ENCODE measurements around the gene CACNB2. TPM values are rescaled to one million over a fixed set of nuclear protein-coding genes. Genes with fewer than 3 reads are reported as not detected.
"Not testable (repeated sequence)": the region's sequence is repeated elsewhere in the genome, so short reads cannot be mapped to it uniquely, and the experiment has no call there.

CACNB2 gene
- total RNA-seq, 2 donors from 2014 or later, result 1.9 to 4.6 TPM

DNA sequence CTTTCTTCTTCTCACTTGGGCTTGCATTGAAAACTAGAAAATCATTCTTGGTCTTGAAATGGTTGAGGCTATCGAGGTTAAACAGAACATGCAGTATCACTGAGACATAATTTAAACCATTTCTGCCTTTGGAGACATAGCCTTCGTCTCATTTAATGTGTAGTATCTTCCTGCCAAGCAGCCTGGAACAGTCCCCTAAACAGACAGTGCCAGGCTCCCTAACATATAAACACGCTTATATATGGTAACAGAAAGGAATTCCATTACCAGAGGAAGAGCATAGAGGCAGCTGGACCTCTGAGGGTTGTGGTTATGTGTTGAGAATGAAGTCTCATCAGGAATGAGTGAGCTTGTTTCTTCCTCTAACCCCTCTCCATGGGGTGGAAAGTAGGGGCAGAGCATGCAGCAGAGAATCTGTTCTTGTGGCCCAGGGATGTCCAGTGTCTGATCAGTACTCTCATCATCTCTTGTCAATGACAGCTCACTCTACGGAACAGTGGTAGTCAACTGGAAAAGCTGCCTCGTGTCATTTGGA is 11.2 kb downstream of the CACNB2 start:
- H3K36me3 Mint-ChIP-seq (ENCODE audit: low read depth), result no peaks in the 10 kb centered on the region
- H3K27ac ChIP-seq (ENCODE audit: low read depth, low read length), result no peak overlapping the region

GRCh38 chr10:18153381-18153780 is 13.2 kb downstream of the CACNB2 start:
- H3K27me3 ChIP-seq (ENCODE audit: control insufficient read depth, insufficient read depth, low read length, poor library complexity, severe bottlenecking); H3K36me3 ChIP-seq (ENCODE audit: control insufficient read depth, insufficient read depth, low read length); H3K4me3 Mint-ChIP-seq; H3K4me1 ChIP-seq (ENCODE audit: control insufficient read depth, insufficient read depth, low read length); H3K27me3 Mint-ChIP-seq (ENCODE audit: insufficient read depth); H3K4me3 ChIP-seq (ENCODE audit: low read length); H3K9me3 ChIP-seq (ENCODE audit: control insufficient read depth, low read length); H3K27ac ChIP-seq (ENCODE audit: low read depth, low read length); H3K4me1 Mint-ChIP-seq; DNase-seq; H3K9me3 Mint-ChIP-seq; H3K9ac ChIP-seq (ENCODE audit: extremely low read depth, low read length, poor library complexity, severe bottlenecking); H3K36me3 Mint-ChIP-seq (ENCODE audit: low read depth); H3K27ac Mint-ChIP-seq: not testable (repeated sequence)
- WGBS, 2 experiments (ENCODE audit: insufficient coverage in 1 of 2, insufficient read length in 1 of 2), result 93% methylated on average over 4 of the region's 4 CpGs; no CpG with 5 or more reads in 1 of the 2 experiments

More for the DNA sequence above, 11.2 kb downstream of the CACNB2 start:
- TF ChIP-seq, protein P1, sequence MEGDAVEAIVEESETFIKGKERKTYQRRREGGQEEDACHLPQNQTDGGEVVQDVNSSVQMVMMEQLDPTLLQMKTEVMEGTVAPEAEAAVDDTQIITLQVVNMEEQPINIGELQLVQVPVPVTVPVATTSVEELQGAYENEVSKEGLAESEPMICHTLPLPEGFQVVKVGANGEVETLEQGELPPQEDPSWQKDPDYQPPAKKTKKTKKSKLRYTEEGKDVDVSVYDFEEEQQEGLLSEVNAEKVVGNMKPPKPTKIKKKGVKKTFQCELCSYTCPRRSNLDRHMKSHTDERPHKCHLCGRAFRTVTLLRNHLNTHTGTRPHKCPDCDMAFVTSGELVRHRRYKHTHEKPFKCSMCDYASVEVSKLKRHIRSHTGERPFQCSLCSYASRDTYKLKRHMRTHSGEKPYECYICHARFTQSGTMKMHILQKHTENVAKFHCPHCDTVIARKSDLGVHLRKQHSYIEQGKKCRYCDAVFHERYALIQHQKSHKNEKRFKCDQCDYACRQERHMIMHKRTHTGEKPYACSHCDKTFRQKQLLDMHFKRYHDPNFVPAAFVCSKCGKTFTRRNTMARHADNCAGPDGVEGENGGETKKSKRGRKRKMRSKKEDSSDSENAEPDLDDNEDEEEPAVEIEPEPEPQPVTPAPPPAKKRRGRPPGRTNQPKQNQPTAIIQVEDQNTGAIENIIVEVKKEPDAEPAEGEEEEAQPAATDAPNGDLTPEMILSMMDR (conservative IDR thresholded peaks at IDR 0.05), result no peak
- H3K4me3 ChIP-seq (ENCODE audit: low read length), result no peak overlapping the region
- Mint-ChIP-seq H3K4me1 (no peaks in the 10 kb centered on the region), H3K4me3 (no peak overlapping the region), H3K9me3 (no peaks in the 10 kb centered on the region), H3K27me3 (ENCODE audit: insufficient read depth) (no peaks in the 10 kb centered on the region), H3K27ac (no peak overlapping the region)
- DNase-seq, result no peak
- H3K27me3 ChIP-seq (ENCODE audit: control insufficient read depth, insufficient read depth, low read length, poor library complexity, severe bottlenecking), result no peaks in the 10 kb centered on the region
- 92 to 93% methylated on average over 3 to 5 of the region's 5 CpGs for WGBS, 2 experiments (ENCODE audit: insufficient coverage in 1 of 2, insufficient read length in 1 of 2)
- no peak overlapping the region for H3K9ac ChIP-seq (ENCODE audit: extremely low read depth, low read length, poor library complexity, severe bottlenecking)
- H3K4me1 ChIP-seq (ENCODE audit: control insufficient read depth, insufficient read depth, low read length), result no peaks in the 10 kb centered on the region
- H3K9me3 ChIP-seq (ENCODE audit: control insufficient read depth, low read length), result peaks cover 6% of the 10 kb centered on the region
- H3K36me3 ChIP-seq (ENCODE audit: control insufficient read depth, insufficient read depth, low read length), result no peaks in the 10 kb centered on the region

DNA sequence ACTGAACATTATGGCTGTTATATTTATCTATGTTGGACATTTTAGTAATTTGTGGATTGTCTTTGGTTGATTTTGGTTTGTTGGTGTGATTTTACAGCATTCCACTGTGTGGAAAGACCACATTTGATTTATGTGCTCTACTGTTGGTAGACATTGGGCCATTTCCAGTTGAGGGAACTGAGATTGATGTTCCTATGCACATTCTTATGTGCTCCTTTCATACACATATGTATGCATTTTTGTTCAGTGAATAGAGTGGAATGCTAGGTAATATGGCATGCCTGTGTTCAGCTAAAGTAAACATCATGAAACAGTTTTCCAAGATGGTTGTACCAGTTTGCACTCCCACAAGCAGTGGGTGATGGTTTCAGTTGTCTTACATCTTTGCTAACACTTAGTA is 15.1 kb downstream of the CACNB2 start:
- no peaks in the 10 kb centered on the region for H3K36me3 Mint-ChIP-seq (ENCODE audit: low read depth)
- no peak overlapping the region for H3K9ac ChIP-seq (ENCODE audit: extremely low read depth, low read length, poor library complexity, severe bottlenecking)
- H3K36me3 ChIP-seq (ENCODE audit: control insufficient read depth, insufficient read depth, low read length), result no peaks in the 10 kb centered on the region
- no peak overlapping the region for H3K4me3 ChIP-seq (ENCODE audit: low read length)
- no peaks in the 10 kb centered on the region for H3K9me3 Mint-ChIP-seq
- H3K4me1 ChIP-seq (ENCODE audit: control insufficient read depth, insufficient read depth, low read length), result no peaks in the 10 kb centered on the region
- H3K4me3 Mint-ChIP-seq, result no peak overlapping the region
- no peaks in the 10 kb centered on the region for H3K27me3 Mint-ChIP-seq (ENCODE audit: insufficient read depth)
- H3K4me1 Mint-ChIP-seq, result no peaks in the 10 kb centered on the region
- TF ChIP-seq, protein P1 (conservative IDR thresholded peaks at IDR 0.05), result no peak
- H3K27ac ChIP-seq (ENCODE audit: low read depth, low read length), result no peak overlapping the region
- H3K27me3 ChIP-seq (ENCODE audit: control insufficient read depth, insufficient read depth, low read length, poor library complexity, severe bottlenecking), result no peaks in the 10 kb centered on the region
- no peak for DNase-seq
- no peak overlapping the region for H3K27ac Mint-ChIP-seq
- H3K9me3 ChIP-seq (ENCODE audit: control insufficient read depth, low read length), result peaks cover 6% of the 10 kb centered on the region

GRCh38 chr10:18156797-18157196 is 16.6 kb downstream of the CACNB2 start:
- H3K36me3 ChIP-seq (ENCODE audit: control insufficient read depth, insufficient read depth, low read length); H3K27me3 ChIP-seq (ENCODE audit: control insufficient read depth, insufficient read depth, low read length, poor library complexity, severe bottlenecking); H3K9me3 Mint-ChIP-seq; H3K4me3 ChIP-seq (ENCODE audit: low read length); H3K27ac ChIP-seq (ENCODE audit: low read depth, low read length); H3K9me3 ChIP-seq (ENCODE audit: control insufficient read depth, low read length); DNase-seq; H3K27me3 Mint-ChIP-seq (ENCODE audit: insufficient read depth); H3K9ac ChIP-seq (ENCODE audit: extremely low read depth, low read length, poor library complexity, severe bottlenecking); H3K4me1 Mint-ChIP-seq; H3K4me3 Mint-ChIP-seq; H3K27ac Mint-ChIP-seq; H3K36me3 Mint-ChIP-seq (ENCODE audit: low read depth); H3K4me1 ChIP-seq (ENCODE audit: control insufficient read depth, insufficient read depth, low read length): not testable (repeated sequence)
- WGBS, 2 experiments (ENCODE audit: insufficient coverage in 1 of 2, insufficient read length in 1 of 2), result 94 to 100% methylated on average over 2 to 7 of the region's 8 CpGs

All from endodermal cell (in vitro differentiated cells).